Endothelial cell (in vitro differentiated cells): ENCODE results near the gene FAM89B. TPM values are rescaled to one million over a fixed set of nuclear protein-coding genes. Genes with fewer than 3 reads are reported as not detected.

ENCODE experiments used
- DNase-seq: peaks from one replicate; pipeline ENCODE4 v3.0.0; 2021; ENCODE audit warnings: low spot score
- H3K27ac Mint-ChIP-seq: one replicate; pipeline ENCODE4 v1.8.0; 2021; ENCODE audit warnings: mixed read lengths, inconsistent platforms; ENCODE audit not compliant: unreplicated experiment
- H3K27me3 Mint-ChIP-seq: one replicate; pipeline ENCODE4 v1.8.0; 2021; ENCODE audit warnings: mild to moderate bottlenecking, moderate library complexity, mixed read lengths, inconsistent platforms; ENCODE audit not compliant: unreplicated experiment
- H3K36me3 Mint-ChIP-seq: one replicate; pipeline ENCODE4 v1.8.0; 2021; ENCODE audit warnings: mild to moderate bottlenecking, low read depth, mixed read lengths, inconsistent platforms; ENCODE audit not compliant: unreplicated experiment
- H3K4me1 Mint-ChIP-seq: one replicate; pipeline ENCODE4 v1.8.0; 2021; ENCODE audit warnings: mild to moderate bottlenecking, mixed read lengths, inconsistent platforms; ENCODE audit not compliant: unreplicated experiment
- H3K4me3 Mint-ChIP-seq: one replicate; pipeline ENCODE4 v1.8.0; 2021; ENCODE audit warnings: mild to moderate bottlenecking, mixed read lengths, inconsistent platforms; ENCODE audit not compliant: unreplicated experiment
- H3K9me3 Mint-ChIP-seq: one replicate; pipeline ENCODE4 v1.8.0; 2021; ENCODE audit warnings: mixed read lengths, inconsistent platforms; ENCODE audit not compliant: unreplicated experiment
- CTCF ChIP-seq: fragments of 200-600 bp; sonication (generic); IDR thresholded peaks from one replicate; pipeline ENCODE4 v1.5.0; 2021; ENCODE audit warnings: antibody characterized with exemption; ENCODE audit not compliant: unreplicated experiment
- total RNA-seq: library from RNA; stranded (reverse); fragmentation: NEBNext Ultra II Directional; extraction: Animal tissue kit (Norgen Biotek cat#: 25700); gene quantifications from one replicate; pipeline ENCODE4 v1.2.1, GENCODE V29; 2021; ENCODE audit not compliant: unreplicated experiment

Gene FAM89B
- total RNA-seq, 1 donor from 2014 or later = 44.7 TPM

- Mint-ChIP-seq H3K9me3 (no peaks in the 10 kb centered on the region), H3K4me3 (no peak overlapping the region), H3K27ac (no peak overlapping the region), H3K27me3 (peaks cover 18% of the 10 kb centered on the region), H3K36me3 (peaks cover 20% of the 10 kb centered on the region), H3K4me1 (peaks cover 2% of the 10 kb centered on the region)
- DNase-seq = no peak
- no peak for TF ChIP-seq CTCF
These were observed 34.6 kb upstream of the FAM89B start for GRCh38 chr11:65537620-65538231.

GRCh38 chr11:65538232-65538914, 34.0 kb upstream of the FAM89B start:
- DNase-seq = no peak
- Mint-ChIP-seq H3K4me3 (no peak overlapping the region), H3K27me3 (peaks cover 18% of the 10 kb centered on the region), H3K4me1 (peaks cover 2% of the 10 kb centered on the region), H3K9me3 (no peaks in the 10 kb centered on the region), H3K27ac (no peak overlapping the region), H3K36me3 (peaks cover 20% of the 10 kb centered on the region)
- TF ChIP-seq CTCF = no peak

- no peak for TF ChIP-seq CTCF
- peaks cover 2% of the 10 kb centered on the region for H3K4me1 Mint-ChIP-seq
- peak overlapping the region; percentile 62 for H3K4me3 Mint-ChIP-seq
- no peaks in the 10 kb centered on the region for H3K9me3 Mint-ChIP-seq
- peaks cover 22% of the 10 kb centered on the region for H3K27me3 Mint-ChIP-seq
- DNase-seq = peak; percentile 53
- peaks cover 20% of the 10 kb centered on the region for H3K36me3 Mint-ChIP-seq
- H3K27ac Mint-ChIP-seq = no peak overlapping the region
These were observed 33.2 kb upstream of the FAM89B start for GRCh38 chr11:65538915-65539743.

- H3K4me1 Mint-ChIP-seq = peaks cover 2% of the 10 kb centered on the region
- DNase-seq = no peak
- H3K27ac Mint-ChIP-seq = no peak overlapping the region
- no peak overlapping the region for H3K4me3 Mint-ChIP-seq
- peaks cover 25% of the 10 kb centered on the region for H3K27me3 Mint-ChIP-seq
- H3K36me3 Mint-ChIP-seq = peaks cover 18% of the 10 kb centered on the region
- TF ChIP-seq CTCF = peak; percentile 12
- no peaks in the 10 kb centered on the region for H3K9me3 Mint-ChIP-seq
These were observed 32.5 kb upstream of the FAM89B start for GRCh38 chr11:65539744-65540289.
